HepG2 (cell line): Measurements from ENCODE around the gene TAB2. TPM values are rescaled to one million over a fixed set of nuclear protein-coding genes. Genes with fewer than 3 reads are reported as not detected.
A peak's percentile ranks its signal among the peaks of the same experiment; 100 is the strongest.

Experiments used
- CBFB ChIP-seq: sonication (generic); formaldehyde crosslinking; IDR thresholded peaks from 2 replicates; pipeline ENCODE4 v1.4.0; 2020; ENCODE audit warnings: missing genetic modification reagents
- ERF ChIP-seq: IDR thresholded peaks from 2 replicates; pipeline ENCODE4 v1.6.1; 2018; ENCODE audit warnings: missing biosample characterization, missing genetic modification reagents
- HNF1B ChIP-seq: sonication (generic); formaldehyde crosslinking; IDR thresholded peaks from 2 replicates; pipeline ENCODE4 v1.5.1; 2020; ENCODE audit warnings: mild to moderate bottlenecking, moderate library complexity, missing genetic modification reagents
- HNF4G ChIP-seq, 2 experiments: sonication (generic) in 1 of 2; formaldehyde crosslinking in 1 of 2; IDR thresholded peaks; 2 replicates each; pipeline versions ENCODE4 v1.4.0 to v1.6.1; 2011 to 2020; ENCODE audit warnings: borderline replicate concordance in 2 of 2, low read depth in 2 of 2, mild to moderate bottlenecking in 2 of 2, low read length in 1 of 2, missing genetic modification reagents in 1 of 2, moderate library complexity in 1 of 2
- KLF12 ChIP-seq: sonication (generic); formaldehyde crosslinking; IDR thresholded peaks from 2 replicates; pipeline ENCODE4 v1.4.0; 2020; ENCODE audit warnings: missing genetic modification reagents, borderline replicate concordance
- NR2F6 ChIP-seq, 2 experiments: IDR thresholded peaks; 2 replicates each; pipeline ENCODE4 v1.6.1; 2016; ENCODE audit warnings: antibody characterized with exemption in 1 of 2, mild to moderate bottlenecking in 1 of 2
- PCBP2 ChIP-seq: fragments of 200-400 bp; formaldehyde crosslinking; optimal IDR thresholded peaks from 2 replicates; pipeline ENCODE3; 2018; ENCODE audit warnings: low read length, low read depth; ENCODE audit not compliant: poor library complexity, severe bottlenecking
- POLR2AphosphoS5 ChIP-seq: IDR thresholded peaks from 2 replicates; pipeline ENCODE4 v1.6.1; 2012; ENCODE audit warnings: low read depth, low read length
- PREB ChIP-seq: sonication (generic); formaldehyde crosslinking; IDR thresholded peaks from 2 replicates; pipeline ENCODE4 v1.4.0; 2020; ENCODE audit warnings: missing genetic modification reagents
- SIX4 ChIP-seq: sonication (generic); formaldehyde crosslinking; IDR thresholded peaks from 2 replicates; pipeline ENCODE4 v1.4.0; 2020; ENCODE audit warnings: missing genetic modification reagents
- SNAI1 ChIP-seq: sonication (generic); formaldehyde crosslinking; IDR thresholded peaks from 2 replicates; pipeline ENCODE4 v1.5.0; 2020; ENCODE audit warnings: mild to moderate bottlenecking, missing genetic modification reagents, borderline replicate concordance
- SNAPC4 ChIP-seq: sonication (generic); formaldehyde crosslinking; IDR thresholded peaks from 2 replicates; pipeline ENCODE4 v1.4.0; 2020; ENCODE audit warnings: mild to moderate bottlenecking, missing genetic modification reagents
- SNAPC5 ChIP-seq: sonication (generic); formaldehyde crosslinking; IDR thresholded peaks from 2 replicates; pipeline ENCODE4 v1.8.1; 2023; ENCODE audit warnings: mild to moderate bottlenecking, missing genetic modification reagents, borderline replicate concordance
- SOX5 ChIP-seq: IDR thresholded peaks from 2 replicates; pipeline ENCODE4 v1.6.1; 2016; ENCODE audit warnings: borderline replicate concordance
- SPEN ChIP-seq: sonication (generic); formaldehyde crosslinking; IDR thresholded peaks from 2 replicates; pipeline ENCODE4 v1.5.1; 2020; ENCODE audit warnings: low read depth, mild to moderate bottlenecking, missing genetic modification reagents
- TP53 ChIP-seq: sonication (generic); formaldehyde crosslinking; conservative IDR thresholded peaks from 2 replicates; pipeline ENCODE4 v1.4.0; 2020; ENCODE audit warnings: missing genetic modification reagents
- U2AF2 ChIP-seq: fragments of 200-400 bp; formaldehyde crosslinking; IDR thresholded peaks from 2 replicates; pipeline ENCODE4 v1.6.1; 2017; ENCODE audit warnings: low read depth, mild to moderate bottlenecking, low read length
- ZNF468 ChIP-seq: sonication (generic); formaldehyde crosslinking; IDR thresholded peaks from 2 replicates; pipeline ENCODE4 v1.8.0; 2022; ENCODE audit warnings: mild to moderate bottlenecking, moderate library complexity, missing genetic modification reagents
- ZNF614 ChIP-seq: IDR thresholded peaks from 2 replicates; pipeline ENCODE4 v1.6.1; 2018; ENCODE audit warnings: missing biosample characterization, missing genetic modification reagents, inconsistent platforms, borderline replicate concordance
- polyA plus RNA-seq, 8 experiments: library from polyadenylated mRNA; depleted of rRNA in 3 of 8; stranded (reverse) in 7 of 8; unstranded in 1 of 8; fragments of >200 nt; fragmentation: Illumina TruSeq in 4 of 8; extraction: Trizol in 4 of 8; gene quantifications; 2 replicates each; pipeline versions ENCODE4 v1.2.1 to v1.2.3, GENCODE V29; 2011 to 2016; ENCODE audit warnings: low read depth in 4 of 8, missing spikeins in 1 of 8, mixed read lengths in 1 of 8; ENCODE audit not compliant: insufficient read depth in 1 of 8
- total RNA-seq, 5 experiments: library from RNA; depleted of rRNA; stranded (reverse); fragments of >200 nt; fragmentation: Illumina TruSeq; extraction: Trizol; gene quantifications; 2 replicates each; pipeline ENCODE4 v1.2.3, GENCODE V29; 2016; ENCODE audit warnings: low read depth in 1 of 5

Gene TAB2
- total and polyA plus RNA-seq, 2 of the 13 experiments (the other 11 are each of a cell fraction or from before 2014, with no cell fraction given) = 23.7 to 50.2 TPM

GRCh38 chr6:149316740-149317643 is 520 bp upstream of the TAB2 start (continued):
- TF ChIP-seq SNAPC4 (no peak), ZNF468 (CRISPR knock-in tag) (peak; percentile 77; the same call in 1 of the 2 replicates), ZNF614 (CRISPR knock-in tag) (peak; percentile 58; the same call in 1 of the 2 replicates), KLF12 (CRISPR knock-in tag) (no peak; the same call in 1 of the 2 replicates), SOX5 (CRISPR knock-in tag) (no peak; the same call in none of the 2 replicates), POLR2AphosphoS5 (peak; percentile 61), HNF1B (CRISPR knock-in tag) (no peak), HNF4G (IDR thresholded peaks at IDR 0.05; ENCODE audit: borderline replicate concordance, low read depth, low read length) (no peak), HNF4G (CRISPR knock-in tag; IDR thresholded peaks at IDR 0.05; ENCODE audit: borderline replicate concordance, low read depth) (0 out of 2 replicates have a peak, but pooled peaks have one; percentile 13), SNAI1 (CRISPR knock-in tag) (0 out of 2 replicates have a peak, but pooled peaks have one; percentile 32), SIX4 (CRISPR knock-in tag) (no peak), SPEN (CRISPR knock-in tag) (peak; percentile 93), SNAPC5 (CRISPR knock-in tag) (no peak), ERF (CRISPR knock-in tag) (peak; percentile 50), TP53 (CRISPR knock-in tag) (no peak), NR2F6 (IDR thresholded peaks at IDR 0.05) (no peak), NR2F6 (CRISPR knock-in tag; IDR thresholded peaks at IDR 0.05) (no peak), U2AF2 (no peak), CBFB (CRISPR knock-in tag) (0 out of 2 replicates have a peak, but pooled peaks have one; percentile 33), PCBP2 (no peak), PREB (CRISPR knock-in tag) (no peak)
